Fibroblast of gingiva (primary cell): ENCODE measurements around the gene ATL3.
"Not testable (repeated sequence)": the region's sequence is repeated elsewhere in the genome, so short reads cannot be mapped to it uniquely, and the experiment has no call there.

ENCODE experiments used
- DNase-seq: peaks from one replicate; pipeline ENCODE4 v3.0.0-alpha.2; 2011; ENCODE audit warnings: low read depth

Gene ATL3, protein sequence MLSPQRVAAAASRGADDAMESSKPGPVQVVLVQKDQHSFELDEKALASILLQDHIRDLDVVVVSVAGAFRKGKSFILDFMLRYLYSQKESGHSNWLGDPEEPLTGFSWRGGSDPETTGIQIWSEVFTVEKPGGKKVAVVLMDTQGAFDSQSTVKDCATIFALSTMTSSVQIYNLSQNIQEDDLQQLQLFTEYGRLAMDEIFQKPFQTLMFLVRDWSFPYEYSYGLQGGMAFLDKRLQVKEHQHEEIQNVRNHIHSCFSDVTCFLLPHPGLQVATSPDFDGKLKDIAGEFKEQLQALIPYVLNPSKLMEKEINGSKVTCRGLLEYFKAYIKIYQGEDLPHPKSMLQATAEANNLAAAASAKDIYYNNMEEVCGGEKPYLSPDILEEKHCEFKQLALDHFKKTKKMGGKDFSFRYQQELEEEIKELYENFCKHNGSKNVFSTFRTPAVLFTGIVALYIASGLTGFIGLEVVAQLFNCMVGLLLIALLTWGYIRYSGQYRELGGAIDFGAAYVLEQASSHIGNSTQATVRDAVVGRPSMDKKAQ

DNA sequence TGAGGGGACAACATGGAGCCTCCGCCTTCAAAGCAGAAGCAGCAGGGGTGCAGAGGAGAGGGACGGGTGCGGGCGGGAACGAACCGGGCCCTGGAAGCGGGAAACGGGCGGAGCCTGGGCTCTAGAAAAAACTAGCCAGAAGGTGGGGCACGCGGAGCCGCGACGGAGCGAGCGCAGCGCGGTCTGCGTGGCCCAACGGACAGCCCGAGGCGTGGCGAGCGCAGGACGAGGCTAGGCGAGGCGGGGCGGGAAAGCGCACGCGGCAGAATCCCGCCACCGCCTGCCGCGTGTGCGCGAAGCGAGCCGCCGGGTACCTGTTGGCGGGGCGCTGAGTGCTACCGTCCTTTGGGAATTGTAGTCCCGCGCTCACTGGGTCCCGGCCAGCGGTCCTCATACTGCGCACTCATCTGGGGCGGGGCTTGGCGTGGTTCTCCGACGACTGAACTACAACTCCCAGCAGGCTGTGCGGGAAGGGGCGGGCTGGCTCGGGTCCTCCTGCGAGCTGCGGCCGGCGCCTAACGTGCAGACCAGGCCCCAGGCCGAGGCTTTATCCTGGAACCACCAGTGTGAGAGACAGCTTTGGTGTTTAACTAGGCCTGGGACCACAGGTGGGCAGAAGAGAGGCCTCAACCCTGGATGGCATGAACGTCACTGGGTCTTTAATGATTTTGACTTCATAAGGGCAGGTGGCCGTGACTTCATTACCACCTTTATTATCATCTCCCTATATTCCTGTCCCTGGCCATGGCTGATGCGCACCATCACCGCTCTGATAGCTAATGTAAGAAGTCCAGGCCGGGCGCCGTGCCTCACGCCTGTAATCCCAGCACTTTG lies at the start of gene ATL3:
ATL3 (minus strand) TSS at position 55 of the 834 bp plus-strand sequence; CDS start at position 14, 41 bp downstream.
- DNase-seq: peak; percentile 94

DNA sequence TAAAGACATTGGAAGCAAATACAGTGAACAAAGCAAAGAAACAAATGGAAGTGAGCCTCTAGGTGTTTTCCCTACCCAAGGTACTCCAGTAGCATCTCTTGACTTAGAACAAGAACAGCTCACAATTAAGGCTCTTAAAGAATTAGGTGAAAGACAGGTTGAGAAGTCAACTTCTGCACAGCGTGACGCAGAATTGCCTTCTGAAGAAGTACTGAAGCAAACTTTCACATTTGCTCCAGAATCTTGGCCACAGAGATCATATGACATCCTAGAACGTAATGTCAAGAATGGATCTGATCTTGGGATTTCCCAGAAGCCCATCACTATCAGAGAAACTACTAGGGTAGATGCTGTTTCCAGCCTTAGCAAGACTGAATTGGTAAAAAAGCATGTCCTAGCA lies 49.4 kb upstream of the ATL3 start:
- no peak for DNase-seq

DNA sequence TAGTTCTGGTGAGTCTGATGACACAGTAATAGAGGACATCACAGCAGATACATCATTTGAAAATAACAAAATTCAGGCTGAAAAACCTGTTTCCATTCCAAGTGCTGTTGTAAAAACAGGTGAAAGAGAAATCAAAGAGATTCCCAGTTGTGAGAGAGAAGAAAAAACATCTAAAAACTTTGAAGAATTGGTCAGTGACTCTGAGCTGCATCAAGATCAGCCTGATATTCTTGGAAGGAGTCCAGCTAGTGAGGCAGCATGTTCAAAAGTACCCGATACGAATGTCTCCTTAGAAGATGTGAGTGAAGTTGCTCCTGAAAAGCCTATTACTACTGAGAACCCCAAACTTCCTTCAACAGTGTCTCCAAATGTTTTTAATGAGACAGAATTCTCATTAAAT lies 48.8 kb upstream of the ATL3 start:
- DNase-seq: no peak

DNA sequence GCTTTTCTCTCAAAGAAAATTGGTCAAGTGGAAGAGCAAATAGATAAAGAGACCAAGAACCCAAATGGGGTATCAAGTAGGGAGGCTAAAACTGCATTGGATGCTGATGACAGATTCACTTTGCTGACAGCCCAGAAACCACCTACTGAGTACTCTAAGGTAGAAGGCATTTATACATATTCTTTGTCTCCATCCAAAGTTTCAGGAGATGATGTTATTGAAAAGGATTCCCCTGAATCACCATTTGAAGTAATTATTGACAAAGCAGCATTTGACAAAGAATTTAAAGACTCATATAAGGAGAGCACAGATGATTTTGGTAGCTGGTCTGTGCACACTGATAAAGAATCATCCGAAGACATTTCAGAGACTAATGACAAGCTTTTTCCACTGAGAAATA lies 47.8 kb upstream of the ATL3 start:
- DNase-seq: no peak

DNA sequence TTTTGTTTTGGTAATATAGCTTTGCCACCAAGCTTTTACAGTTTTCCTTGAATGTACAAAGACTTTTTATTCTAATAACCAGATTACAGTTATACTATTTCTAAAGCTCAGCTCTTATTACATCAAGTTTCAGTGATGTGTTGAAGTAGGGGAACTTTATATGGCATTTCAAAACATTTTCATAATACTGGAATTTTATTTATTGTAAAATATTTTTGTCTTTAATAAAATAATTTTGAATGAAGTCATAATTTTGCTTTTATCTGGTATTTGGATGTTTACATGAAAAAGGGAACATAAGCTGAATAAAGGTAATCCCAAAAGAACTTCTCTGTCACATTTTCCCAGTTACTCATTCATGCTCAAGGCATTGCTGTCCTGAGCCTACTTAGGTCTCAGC lies 44.9 kb upstream of the ATL3 start:
- no peak for DNase-seq

DNA sequence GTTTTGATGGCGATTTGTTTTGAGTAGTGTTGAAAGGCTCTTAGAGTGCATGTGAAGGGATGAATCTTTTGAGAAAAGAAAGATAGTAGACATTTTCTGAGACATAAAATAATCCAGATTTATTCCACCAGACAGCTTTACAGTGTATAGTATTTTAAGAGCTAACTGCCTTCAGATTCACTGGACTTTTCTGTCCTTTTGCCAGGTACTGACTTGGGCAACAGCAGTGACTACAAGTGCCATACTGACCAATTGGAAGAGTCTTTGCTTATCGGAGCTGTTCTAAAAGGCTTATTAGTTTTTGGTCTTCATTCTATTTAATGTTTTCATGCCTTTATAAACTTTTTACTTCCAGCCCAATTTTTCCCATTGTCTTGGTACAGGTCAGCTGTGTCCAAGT lies 42.6 kb upstream of the ATL3 start:
- DNase-seq: peak; percentile 20

DNA sequence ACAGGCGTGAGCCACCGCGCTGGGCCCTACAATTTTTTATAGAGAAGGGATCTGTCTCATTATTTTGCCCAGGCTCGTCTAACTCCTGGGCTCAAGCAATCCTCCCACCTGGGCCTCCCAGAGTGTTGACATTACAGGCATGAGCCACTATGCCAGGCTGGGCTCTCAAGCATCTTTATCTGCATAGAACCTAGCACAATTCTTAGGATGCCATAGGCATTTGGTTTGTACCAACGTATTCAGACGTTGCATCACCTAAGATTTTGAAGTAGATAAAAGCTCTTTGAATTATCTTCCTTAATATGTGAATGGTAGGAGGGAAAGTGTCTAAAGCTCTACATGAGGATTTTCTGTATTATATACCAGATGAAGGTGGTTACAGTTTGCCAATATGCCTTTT lies 40.7 kb upstream of the ATL3 start:
- DNase-seq: no peak

DNA sequence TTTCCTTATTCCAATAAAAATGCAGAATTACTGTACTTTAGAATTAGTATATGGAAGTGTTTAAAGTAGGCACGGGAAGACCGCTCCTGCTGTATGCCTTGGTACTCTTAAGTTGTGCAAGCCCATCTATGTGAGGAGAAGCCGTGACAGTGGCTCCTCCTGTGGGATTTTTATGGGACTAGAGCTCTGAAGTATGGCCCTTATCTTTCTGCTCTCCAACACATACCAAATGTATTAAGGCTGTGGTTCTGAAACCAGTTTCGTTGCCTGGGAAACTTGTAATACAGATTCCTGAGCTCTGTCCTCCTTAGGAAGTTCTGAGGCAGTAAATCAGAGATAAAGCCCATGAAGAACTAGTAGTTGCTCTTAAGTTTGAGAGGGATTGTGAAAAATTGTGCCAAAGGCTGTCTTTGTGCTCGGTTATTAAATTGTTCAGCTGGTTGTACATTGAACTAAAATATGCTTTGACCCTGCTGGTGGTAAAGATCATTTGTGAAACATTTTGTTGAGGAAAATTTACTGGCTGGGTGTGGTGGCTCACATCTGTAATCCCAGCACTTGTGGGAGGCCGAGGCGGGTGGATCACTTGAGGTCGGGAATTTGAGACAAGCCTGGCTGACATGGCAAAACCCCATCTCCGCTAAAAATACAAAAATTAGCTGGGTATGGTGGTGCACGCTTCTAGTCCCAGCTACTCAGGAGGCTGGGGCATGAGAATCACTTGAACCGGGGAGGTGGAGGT lies 39.5 kb upstream of the ATL3 start:
- DNase-seq: peak; percentile 31

DNA sequence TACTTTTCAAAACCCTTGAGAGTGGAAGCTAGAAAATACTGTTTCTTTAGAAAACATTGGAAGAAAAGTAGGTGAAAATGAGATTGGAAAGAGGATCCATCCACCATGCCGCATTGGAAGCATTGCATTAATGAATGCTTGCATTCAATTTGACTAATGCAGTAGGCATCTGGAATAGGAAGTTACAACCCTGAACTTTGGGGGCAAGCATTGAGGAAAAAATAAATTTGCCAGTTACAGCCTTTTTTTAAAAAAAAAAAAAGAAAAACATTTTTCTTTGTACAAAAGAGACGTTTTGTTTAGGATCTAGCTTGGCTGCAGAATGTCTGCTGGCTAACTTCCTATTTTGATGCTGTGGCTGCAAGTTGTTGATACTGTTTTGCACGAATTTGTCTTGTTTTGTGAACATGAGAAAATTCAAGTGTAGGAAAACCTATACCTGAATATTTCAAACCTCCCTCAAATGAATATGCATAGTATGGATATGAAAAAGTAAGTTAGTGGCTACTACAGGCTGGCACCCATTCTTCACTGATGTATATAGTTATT lies 38.2 kb upstream of the ATL3 start:
- DNase-seq: no peak

DNA sequence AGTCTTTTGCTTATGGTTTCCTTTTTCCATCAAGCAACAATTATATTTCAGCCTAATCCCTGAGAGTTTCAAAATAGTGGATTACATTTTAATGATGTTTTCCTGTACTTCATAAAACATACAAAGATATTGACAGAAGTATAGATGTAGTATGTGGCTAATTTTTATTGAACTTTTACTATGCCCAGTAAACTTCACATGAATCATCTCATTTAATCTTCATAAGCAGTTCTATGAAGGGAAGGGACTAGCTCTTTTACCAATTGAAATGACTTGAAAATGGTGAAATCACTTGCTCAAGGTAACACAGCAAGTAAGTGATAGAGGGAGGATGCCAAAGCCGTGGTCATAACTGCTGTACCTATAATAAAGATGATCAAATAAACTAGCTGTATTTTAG lies 37.6 kb upstream of the ATL3 start:
- DNase-seq: no peak

DNA sequence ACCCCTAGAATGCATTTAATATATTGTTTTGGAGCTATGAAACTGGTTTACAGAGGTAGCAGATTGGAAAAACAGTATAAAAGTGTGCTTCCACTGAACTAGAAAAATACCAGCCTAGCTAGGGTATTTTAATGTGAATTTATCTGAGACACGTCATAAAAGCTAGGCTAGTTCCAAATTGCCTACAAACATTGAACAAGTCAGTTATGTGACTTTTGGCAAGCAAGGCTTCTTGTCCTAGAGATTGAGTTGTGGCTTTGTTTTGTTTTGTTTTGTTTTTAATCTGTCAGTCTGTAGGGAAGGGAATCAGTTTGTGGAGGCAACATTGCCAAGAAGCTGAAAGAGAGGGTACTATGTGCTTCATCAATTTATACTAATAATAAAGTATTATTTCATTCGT lies 34.4 kb upstream of the ATL3 start:
- DNase-seq: no peak

DNA sequence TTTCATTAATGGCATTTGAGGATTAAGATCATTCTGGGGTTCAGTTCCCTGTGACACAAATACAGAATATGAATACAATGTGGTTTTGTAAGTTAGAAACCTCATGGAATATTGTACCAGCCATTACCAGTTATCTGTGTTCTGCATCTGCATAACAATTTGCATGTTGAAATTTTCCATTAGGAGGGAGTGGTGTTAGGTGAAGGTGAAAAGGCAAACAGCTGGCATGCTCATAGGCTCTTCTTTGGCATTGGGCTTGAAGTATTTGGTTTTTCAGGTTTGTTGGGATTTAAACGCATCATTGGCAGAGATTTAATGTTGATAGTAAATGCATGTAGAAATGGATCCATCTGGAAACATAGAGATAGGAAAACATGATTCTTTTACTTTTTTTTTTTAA lies 28.7 kb upstream of the ATL3 start:
- no peak for DNase-seq

DNA sequence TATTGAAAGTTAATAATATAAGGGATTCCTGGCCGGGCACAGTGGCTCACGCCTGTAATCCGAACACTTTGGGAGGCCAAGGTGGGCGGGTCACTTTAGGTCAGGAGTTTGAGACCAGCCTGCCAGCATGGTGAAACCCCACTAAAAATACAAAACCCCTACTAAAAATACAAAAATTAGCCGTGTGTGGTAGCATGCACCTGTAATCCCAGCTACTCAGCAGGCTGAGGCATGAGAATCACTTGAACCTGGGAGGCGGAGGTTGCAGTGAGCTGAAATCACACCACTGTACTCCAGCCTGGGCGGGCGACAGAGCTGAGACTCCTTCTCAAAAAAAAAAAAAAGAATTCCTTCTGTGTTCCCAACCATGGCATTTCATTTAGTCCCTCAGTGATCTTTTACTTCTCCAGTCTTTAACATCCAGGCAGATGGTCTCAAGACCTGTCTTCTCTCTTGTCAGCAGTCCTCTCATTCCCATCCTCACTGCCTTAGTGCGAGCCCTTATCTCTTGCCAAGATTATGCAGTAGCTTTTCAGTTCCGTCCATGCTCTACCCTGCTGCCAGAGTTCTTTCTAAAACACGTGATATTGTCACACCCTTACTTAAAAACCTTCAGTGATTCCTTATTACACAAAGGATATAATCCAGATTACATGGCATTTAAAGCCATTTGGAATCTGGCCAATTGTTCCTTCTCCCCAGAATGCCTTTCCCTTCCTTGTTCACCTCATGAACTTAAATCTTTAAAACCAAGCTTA lies 28.0 kb upstream of the ATL3 start:
- DNase-seq: no peak

DNA sequence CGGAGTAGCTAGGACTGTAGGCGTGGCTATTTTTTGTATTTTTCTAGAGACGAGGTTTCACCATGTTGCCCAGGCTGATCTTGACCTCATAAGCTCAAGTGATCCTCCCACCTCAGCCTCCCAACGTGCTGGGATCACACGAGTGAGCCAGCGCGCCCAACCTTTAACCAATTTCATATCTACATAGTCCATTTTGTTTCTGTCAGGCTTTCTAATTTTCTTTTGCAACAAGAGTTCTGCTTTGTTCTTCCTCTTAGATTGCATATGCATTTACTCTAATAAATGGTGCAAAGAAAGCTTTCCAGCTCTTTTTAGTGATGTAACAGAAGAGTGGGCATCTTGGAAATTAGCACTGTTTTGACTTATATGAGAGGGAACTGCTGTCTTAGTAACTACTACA lies 23.4 kb upstream of the ATL3 start:
- no peak for DNase-seq

DNA sequence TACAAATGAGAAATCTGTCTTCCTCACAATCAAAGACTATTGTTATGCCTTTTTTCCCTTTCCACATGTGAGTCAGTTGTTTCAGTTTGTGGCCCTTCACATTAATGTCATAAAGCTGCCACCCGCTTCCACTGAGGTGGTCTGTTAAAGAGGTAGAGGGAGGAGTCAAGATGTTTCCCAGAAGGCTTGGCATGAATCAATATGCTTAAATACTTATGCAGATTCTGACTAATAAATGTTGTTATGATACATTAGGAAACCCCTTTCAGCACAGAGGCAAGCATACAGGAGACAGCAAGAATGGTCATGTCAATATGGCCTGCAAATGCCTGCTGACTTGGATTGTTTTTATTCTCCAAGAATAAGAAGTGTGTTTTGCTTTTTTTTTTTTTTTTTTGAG lies 16.7 kb upstream of the ATL3 start:
- no peak for DNase-seq

DNA sequence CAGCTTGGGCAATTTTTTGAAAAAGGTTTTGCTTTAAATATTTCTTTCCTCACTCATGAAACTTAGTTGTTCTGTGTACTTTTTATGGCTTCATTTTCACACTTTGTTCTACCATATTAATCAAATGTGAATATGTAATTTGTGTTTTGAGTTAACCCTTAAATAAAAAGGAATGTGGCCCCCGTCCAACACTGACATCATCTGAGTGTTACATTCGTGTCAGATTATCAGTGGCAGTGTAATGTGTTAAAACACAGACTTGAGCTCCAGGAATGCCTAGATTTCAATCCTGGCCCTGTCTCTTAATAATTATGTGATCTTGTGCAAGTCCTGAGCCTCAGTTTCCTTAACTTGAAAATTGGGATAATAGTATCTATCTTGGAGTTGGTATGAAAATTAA lies 15.8 kb upstream of the ATL3 start:
- no peak for DNase-seq

DNA sequence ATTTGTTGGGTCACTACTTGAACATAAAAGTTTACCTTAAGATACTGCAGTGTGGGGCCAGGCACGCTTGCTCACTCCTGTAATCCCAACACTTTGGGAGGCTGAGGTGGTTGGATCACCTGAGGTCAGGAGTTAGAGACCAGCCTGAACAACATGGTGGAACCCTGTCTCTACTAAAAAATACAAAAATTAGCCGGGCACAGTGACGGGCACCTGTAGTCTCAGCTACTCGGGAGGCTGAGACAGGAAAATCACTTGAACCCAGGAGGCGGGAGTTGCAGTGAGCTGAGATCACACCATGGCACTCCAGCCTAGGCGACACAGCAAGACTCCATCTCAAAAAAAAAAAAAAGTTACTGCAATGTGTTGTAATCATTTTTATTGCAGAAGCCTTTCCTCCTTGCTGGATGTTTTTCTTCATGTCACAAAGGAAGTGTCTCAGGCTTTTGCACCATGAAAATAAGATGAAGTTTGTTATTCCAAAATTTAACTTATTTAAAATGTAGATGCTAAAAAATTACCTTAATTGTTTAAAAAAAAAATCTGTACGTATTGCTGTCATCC lies 14.1 kb upstream of the ATL3 start:
- DNase-seq: not testable (repeated sequence)

DNA sequence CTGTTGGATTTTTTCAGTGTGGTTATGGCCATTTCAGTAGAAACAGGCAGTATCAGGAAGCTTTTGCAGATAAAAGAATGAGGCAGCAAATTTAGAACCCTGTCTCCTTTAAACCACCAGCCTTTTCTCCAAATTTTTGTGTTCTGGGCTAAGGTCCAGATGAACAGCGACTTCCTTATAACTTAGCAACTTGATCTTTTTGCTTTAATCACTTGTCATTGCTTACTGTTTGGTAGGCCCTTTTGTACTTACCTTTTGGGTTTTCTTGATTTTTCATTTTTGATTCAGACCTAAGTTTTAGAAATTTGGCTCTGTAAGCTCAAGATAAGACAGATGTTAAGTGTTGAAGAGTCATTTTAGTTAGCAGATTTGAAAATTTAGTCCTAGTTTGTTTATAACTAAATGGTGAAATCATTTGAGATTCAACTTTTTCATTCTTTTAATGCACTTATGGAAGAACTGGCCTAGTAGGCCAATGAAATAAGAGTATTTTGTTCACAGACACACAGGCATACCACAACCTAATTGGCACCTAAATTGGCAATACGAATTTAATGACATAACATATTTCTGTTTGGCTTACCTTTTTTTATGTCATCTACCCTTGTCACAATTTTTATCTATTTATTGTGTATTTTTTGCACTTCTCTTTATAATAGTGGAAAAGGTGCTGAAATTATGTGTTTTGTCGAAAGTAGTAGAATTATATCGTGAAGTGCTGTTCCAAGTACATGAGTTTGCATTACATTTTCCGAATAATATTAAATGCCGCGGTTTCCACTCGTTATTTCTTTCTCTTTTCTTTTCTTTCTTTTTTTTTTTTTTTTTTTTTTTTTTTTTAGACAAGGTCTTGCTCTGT lies 12.2 kb upstream of the ATL3 start:
- peak; percentile 51 for DNase-seq

DNA sequence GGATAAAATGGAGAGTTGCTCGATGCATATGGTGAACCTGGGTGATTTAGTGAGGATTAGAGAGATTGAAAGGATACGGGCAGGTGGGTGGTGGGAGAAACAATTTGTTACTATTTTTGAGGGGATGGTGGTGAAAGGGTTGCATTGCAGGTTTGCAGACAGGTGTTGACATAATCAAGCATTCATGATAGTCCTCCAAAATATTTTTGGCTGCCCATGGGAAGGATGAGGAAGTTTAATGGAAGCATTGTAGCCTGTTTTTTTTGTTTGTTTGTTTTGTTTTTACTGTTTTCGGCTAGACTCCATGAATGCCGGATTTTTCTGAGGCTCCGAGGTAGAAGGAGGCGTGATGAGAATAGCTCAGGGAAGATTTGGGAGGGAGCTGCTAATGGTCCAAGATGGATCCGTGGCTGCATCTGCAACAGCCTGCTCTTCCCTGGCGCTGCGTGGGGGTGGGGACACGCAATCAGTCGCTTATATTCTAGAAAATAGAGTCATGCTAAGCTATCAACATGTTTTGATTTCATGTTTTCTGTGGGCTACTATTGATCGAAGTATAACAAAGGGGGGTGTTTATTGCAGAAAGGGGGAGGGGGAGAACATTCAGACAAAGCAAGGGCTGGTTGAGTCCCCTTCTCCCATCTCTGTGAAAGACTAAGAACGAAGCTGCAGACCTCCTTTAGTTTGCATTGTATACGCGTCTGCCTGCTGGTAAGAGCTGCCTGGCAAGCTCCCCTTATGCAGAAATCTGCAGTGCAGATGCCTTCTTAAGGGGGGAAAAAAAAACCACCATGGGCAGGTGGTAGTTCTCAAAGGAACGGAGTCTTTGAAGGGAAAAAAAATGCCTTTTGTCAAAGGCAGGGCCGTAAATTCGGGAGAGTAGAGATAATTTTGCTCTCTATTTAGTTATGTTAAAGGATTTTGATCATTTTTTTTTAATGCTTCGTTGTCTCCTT lies 11.2 kb upstream of the ATL3 start:
- no peak for DNase-seq
